ENCODE measurements around the gene HGFAC. TPM values are rescaled to one million over a fixed set of nuclear protein-coding genes. Genes with fewer than 3 reads are reported as not detected.

Gene HGFAC
- total and polyA plus RNA-seq, 2 of the 13 experiments (the other 11 are each of a cell fraction or from before 2014, with no cell fraction given) = 8.5 to 63.6 TPM

GRCh38 chr4:3442460-3442958 is 741 bp downstream of the HGFAC start (continued):
- TF ChIP-seq RBM22 (optimal IDR thresholded peaks at IDR 0.05; ENCODE audit: low read length) (no peak), CAMTA2 (CRISPR knock-in tag; IDR thresholded peaks at IDR 0.05; ENCODE audit: borderline replicate concordance) (no peak), ZNF362 (CRISPR knock-in tag; IDR thresholded peaks at IDR 0.05; ENCODE audit: borderline replicate concordance) (no peak), MIER2 (CRISPR knock-in tag; IDR thresholded peaks at IDR 0.05) (no peak), ZNF256 (CRISPR knock-in tag; conservative IDR thresholded peaks at IDR 0.05) (no peak), ZBTB7A (CRISPR knock-in tag; IDR thresholded peaks at IDR 0.05) (no peak), ZNF713 (CRISPR knock-in tag; IDR thresholded peaks at IDR 0.05) (no peak), ZNF660 (CRISPR knock-in tag; IDR thresholded peaks at IDR 0.05; ENCODE audit: borderline replicate concordance, low read depth) (no peak), ZNF703 (CRISPR knock-in tag; IDR thresholded peaks at IDR 0.05; ENCODE audit: borderline replicate concordance) (no peak), ZNF343 (CRISPR knock-in tag; IDR thresholded peaks at IDR 0.05) (no peak), ZNF710 (CRISPR knock-in tag; IDR thresholded peaks at IDR 0.05; ENCODE audit: borderline replicate concordance) (no peak), HNRNPH1 (optimal IDR thresholded peaks at IDR 0.05; ENCODE audit: low read depth, low read length) (no peak), ZHX2 (IDR thresholded peaks at IDR 0.05; ENCODE audit: low read depth) (no peak), ZHX2 (CRISPR knock-in tag; IDR thresholded peaks at IDR 0.05; ENCODE audit: borderline replicate concordance) (no peak), SMAD3 (CRISPR knock-in tag; IDR thresholded peaks at IDR 0.05) (0 out of 2 replicates have a peak, but pooled peaks have one; percentile 20), TGIF2 (CRISPR knock-in tag; IDR thresholded peaks at IDR 0.05) (no peak), BCLAF1 (IDR thresholded peaks at IDR 0.05) (no peak), ZNF781 (CRISPR knock-in tag; IDR thresholded peaks at IDR 0.05; ENCODE audit: borderline replicate concordance, not compliant biosample characterization) (no peak), SRF (IDR thresholded peaks at IDR 0.05; ENCODE audit: low read depth, low read length) (no peak)

Measured in HepG2 (cell line).